NCI-H1436 treated with DMSO at 0.1 percent for 48 hours (cell line): ENCODE results near the gene RPUSD3.
"Not testable (repeated sequence)": the region's sequence is repeated elsewhere in the genome, so short reads cannot be mapped to it uniquely, and the experiment has no call there.

ENCODE experiments used
- DNase-seq: peaks from one replicate; lab custom pipeline; 2025; lab: John Stamatoyannopoulos, UW

Gene RPUSD3

GRCh38 chr3:9865125-9865637, 21.4 kb upstream of the RPUSD3 start:
- not testable (repeated sequence) for DNase-seq

- no peak for DNase-seq
Observed at GRCh38 chr3:9864200-9864927, 20.6 kb upstream of the RPUSD3 start.

GRCh38 chr3:9863058-9863772, 19.4 kb upstream of the RPUSD3 start:
- no peak for DNase-seq

- DNase-seq, result no peak
Observed at GRCh38 chr3:9862391-9863057, 18.7 kb upstream of the RPUSD3 start.

GRCh38 chr3:9861626-9862130, 17.9 kb upstream of the RPUSD3 start:
- DNase-seq, result no peak

GRCh38 chr3:9861201-9861600, 17.4 kb upstream of the RPUSD3 start:
- DNase-seq, result no peak

GRCh38 chr3:9859530-9860025, 15.8 kb upstream of the RPUSD3 start:
- no peak for DNase-seq

- no peak for DNase-seq
Observed at GRCh38 chr3:9855594-9855993, 11.8 kb upstream of the RPUSD3 start.

- not testable (repeated sequence) for DNase-seq
Observed at GRCh38 chr3:9854291-9854940, 10.6 kb upstream of the RPUSD3 start.

- no peak for DNase-seq
Observed at GRCh38 chr3:9852528-9852927, 8.7 kb upstream of the RPUSD3 start.

GRCh38 chr3:9851926-9852325, 8.1 kb upstream of the RPUSD3 start:
- not testable (repeated sequence) for DNase-seq

- DNase-seq, result not testable (repeated sequence)
Observed at GRCh38 chr3:9851383-9851782, 7.6 kb upstream of the RPUSD3 start.

- not testable (repeated sequence) for DNase-seq
Observed at GRCh38 chr3:9848860-9849259, 5.1 kb upstream of the RPUSD3 start.

- DNase-seq, result not testable (repeated sequence)
Observed at GRCh38 chr3:9847870-9848269, 4.1 kb upstream of the RPUSD3 start.

- DNase-seq, result no peak
Observed at GRCh38 chr3:9846931-9847488, 3.2 kb upstream of the RPUSD3 start.

GRCh38 chr3:9846231-9846630, 2.4 kb upstream of the RPUSD3 start:
- no peak for DNase-seq

GRCh38 chr3:9841015-9841414, 2.8 kb downstream of the RPUSD3 start:
- no peak for DNase-seq

GRCh38 chr3:9838856-9839255, 5.0 kb downstream of the RPUSD3 start:
- no peak for DNase-seq

- no peak for DNase-seq
Observed at GRCh38 chr3:9837701-9838582, 5.9 kb downstream of the RPUSD3 start.
